Lower leg skin (tissue), 3 donors: ENCODE measurements around the gene C1QTNF3.

ENCODE experiments used
- CTCF ChIP-seq, 3 donors: fragments of 450-650 bp; IDR thresholded peaks; one replicate each; pipeline ENCODE4 v1.5.1; 2016; ENCODE audit warnings: antibody characterized with exemption in 3 of 3, mild to moderate bottlenecking in 3 of 3, moderate library complexity in 2 of 3
- POLR2A ChIP-seq, 2 donors: fragments of 450-650 bp; IDR thresholded peaks; one replicate each; pipeline ENCODE4 v1.6.1; 2016 to 2017; ENCODE audit warnings: antibody characterized with exemption in 2 of 2, mild to moderate bottlenecking in 1 of 2, moderate library complexity in 1 of 2

- no peak for TF ChIP-seq CTCF (IDR thresholded peaks at IDR 0.05)
- TF ChIP-seq POLR2A (IDR thresholded peaks at IDR 0.05) = no peak
Observed at GRCh38 chr5:34051374-34051980, 8.5 kb upstream of the C1QTNF3 start.
